HG02571 (cell line): Measurements from ENCODE around the gene SPEG.

Experiments used
- ATAC-seq: cut with Tn5 transposase; IDR thresholded peaks from one replicate; pipeline ENCODE4 v1.9.1; 2021; ENCODE audit warnings: mild to moderate bottlenecking, moderate library complexity; ENCODE audit not compliant: unreplicated experiment

The SPEG gene

DNA sequence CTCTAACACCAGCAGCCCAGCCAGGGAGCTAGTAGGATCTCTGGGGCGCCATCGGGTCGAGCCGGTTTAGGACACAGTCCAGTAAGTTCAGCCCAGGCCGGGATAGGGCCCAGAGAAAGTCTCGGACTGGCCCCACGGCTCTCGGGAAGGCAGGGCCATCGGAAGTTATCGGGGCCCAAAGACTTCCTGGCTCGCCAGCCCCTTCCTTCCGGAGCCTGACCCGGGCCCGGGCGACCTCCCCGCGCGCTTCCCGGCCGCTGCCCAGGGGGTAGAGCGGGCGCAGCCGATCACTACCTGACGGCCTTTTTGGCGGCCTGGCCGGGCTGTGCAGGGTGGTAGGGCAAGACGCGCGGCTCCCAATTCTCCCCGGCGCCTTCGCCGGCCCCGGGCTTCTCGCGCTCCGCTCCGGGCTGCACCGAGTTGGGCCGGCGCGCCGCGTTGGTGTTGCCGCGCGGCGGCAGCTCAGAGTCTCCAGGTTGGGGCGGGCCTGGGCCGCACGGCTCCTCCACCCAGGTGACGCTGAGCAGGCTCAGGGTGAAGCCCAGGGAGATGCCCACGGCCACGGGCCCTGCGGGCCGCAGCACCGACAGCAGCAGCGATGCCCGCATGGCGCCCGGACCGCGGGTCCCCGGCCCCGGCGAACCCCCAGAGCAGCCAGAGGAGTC lies 108.4 kb downstream of the SPEG start:
- ATAC-seq, result peak; percentile 30

- peak; percentile 80 for ATAC-seq
Measured at GRCh38 chr2:219543596-219544358, 109.1 kb downstream of the SPEG start, which contains the start of the genes CHPF and TMEM198. Gene CHPF, minus strand, starts transcription at chr2:219543809. Its CDS starts 271 bp downstream, at chr2:219543538. Gene TMEM198, plus strand, starts transcription at chr2:219544028. Its CDS starts 700 bp downstream, at chr2:219544728.

DNA sequence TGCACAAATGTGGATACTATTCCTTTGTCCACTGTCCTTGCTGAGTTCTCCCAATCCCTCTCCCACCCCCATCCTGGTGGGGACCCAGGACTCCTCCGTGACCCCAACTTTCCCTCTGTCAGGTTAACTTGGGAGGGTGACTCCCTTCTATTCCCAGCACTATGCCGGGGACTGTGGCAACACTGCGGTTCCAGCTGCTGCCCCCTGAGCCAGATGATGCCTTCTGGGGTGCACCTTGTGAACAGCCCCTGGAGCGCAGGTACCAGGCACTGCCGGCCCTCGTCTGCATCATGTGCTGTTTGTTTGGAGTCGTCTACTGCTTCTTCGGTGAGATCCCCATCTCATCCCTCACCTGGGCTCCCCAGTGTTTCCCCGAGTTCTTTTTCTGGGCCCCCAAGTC lies 109.9 kb downstream of the SPEG start:
- ATAC-seq, result no peak

DNA sequence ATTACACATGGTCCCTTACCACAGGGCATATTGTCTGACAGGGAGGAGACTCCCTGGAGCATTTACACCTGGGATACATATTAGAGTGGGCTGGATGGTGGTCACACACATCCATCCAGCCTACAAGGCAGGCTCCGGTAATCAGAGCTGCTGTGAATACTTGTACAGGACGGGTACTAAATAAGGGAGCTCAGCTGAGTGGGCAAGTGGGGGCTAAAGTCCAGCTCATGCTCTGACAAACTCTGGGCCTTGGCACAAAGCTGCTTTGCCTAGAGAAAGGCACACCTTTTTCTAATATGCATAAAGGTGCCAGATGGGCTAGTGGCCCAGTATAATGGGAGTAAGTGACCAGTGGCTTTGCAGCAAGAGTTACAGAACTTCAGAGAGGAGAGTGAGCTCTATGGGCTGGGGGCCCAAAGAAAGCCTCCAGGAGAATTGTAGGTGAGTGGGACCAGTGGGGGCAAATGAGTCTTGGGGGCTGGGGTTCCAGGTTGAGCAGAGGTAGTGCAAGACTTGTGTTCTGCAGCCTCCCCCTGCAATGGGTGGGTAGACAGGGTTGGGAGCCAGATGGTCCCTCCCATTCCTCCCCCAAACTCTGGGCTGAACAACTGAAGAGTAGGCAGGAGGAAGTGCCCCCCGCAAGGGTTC lies 110.8 kb downstream of the SPEG start:
- no peak for ATAC-seq

DNA sequence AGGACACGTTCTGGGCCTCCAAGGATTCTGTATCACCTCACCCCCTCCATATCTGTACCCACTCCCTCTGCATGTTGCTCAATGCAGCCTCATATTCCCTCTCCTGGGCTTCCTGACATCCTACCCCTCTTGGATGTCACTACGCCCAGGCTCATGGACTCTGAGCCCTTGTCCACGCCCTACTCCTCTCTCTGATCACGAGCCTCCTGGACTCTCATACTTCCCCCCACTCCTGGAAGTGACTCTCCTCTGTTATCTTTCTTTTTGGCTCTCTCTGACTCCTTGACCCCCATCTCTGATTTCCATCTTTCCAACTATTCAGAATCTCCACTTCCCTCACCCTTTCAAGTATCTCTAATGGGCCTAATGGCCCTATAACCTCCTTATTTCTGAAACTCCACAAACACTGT lies 111.3 kb downstream of the SPEG start:
- no peak for ATAC-seq

- no peak for ATAC-seq
Measured at GRCh38 chr2:219547621-219548020, 113.0 kb downstream of the SPEG start.
